H1 (cell line): Measurements from ENCODE around the gene POLG. TPM values are rescaled to one million over a fixed set of nuclear protein-coding genes. Genes with fewer than 3 reads are reported as not detected.

Experiments
- CTCF ChIA-PET: fragments of 300-600 bp; sonication (Branson Sonifier 250); formaldehyde crosslinking; loops from one replicate; lab custom pipeline; 2021; ENCODE audit not compliant: partially characterized antibody; lab: Charles Lee
- POLR2A ChIA-PET: fragments of 300-600 bp; sonication (Branson Sonifier 250); formaldehyde crosslinking; loops from one replicate; lab custom pipeline; 2021; ENCODE audit warnings: inconsistent platforms; ENCODE audit not compliant: partially characterized antibody; lab: Charles Lee
- DNase-seq, 2 experiments: peaks; one replicate each; pipeline versions ENCODE4 v3.0.0 to v3.0.0-alpha.2; 2010 to 2022; ENCODE audit warnings: low spot score in 2 of 2, low read depth in 1 of 2, mixed read lengths in 1 of 2
- FAIRE-seq: peaks from 2 replicates; lab custom pipeline; 2011; peaks lifted over from hg19 to GRCh38; lab: Jason Lieb, UNC
- H2AFZ ChIP-seq: 2 replicates; pipeline ENCODE4 v1.8.1; 2012; ENCODE audit warnings: low read length, inconsistent platforms
- H2AK5ac ChIP-seq: 2 replicates; pipeline ENCODE4 v1.6.1; 2013; ENCODE audit warnings: low read depth, low read length
- H2BK120ac ChIP-seq: replicated peaks from 2 replicates; pipeline ENCODE3; 2013; ENCODE audit warnings: low read depth, low read length, inconsistent platforms
- H2BK12ac ChIP-seq: 2 replicates; pipeline ENCODE4 v1.6.1; 2013; ENCODE audit warnings: low read depth, low read length
- H2BK15ac ChIP-seq: 2 replicates; pipeline ENCODE4 v1.6.1; 2013; ENCODE audit warnings: low read length
- H2BK20ac ChIP-seq: 2 replicates; pipeline ENCODE4 v1.6.1; 2013; ENCODE audit warnings: low read length
- H2BK5ac ChIP-seq: 2 replicates; pipeline ENCODE4 v1.6.1; 2013; ENCODE audit warnings: low read depth, low read length
- H3K14ac ChIP-seq: 2 replicates; pipeline ENCODE4 v1.6.1; 2013; ENCODE audit warnings: inconsistent platforms; ENCODE audit not compliant: insufficient read length
- H3K18ac ChIP-seq: 2 replicates; pipeline ENCODE4 v1.6.1; 2013; ENCODE audit warnings: low read length; ENCODE audit errors: extremely low read depth
- H3K23ac ChIP-seq: 2 replicates; pipeline ENCODE4 v1.6.1; 2013; ENCODE audit warnings: inconsistent platforms; ENCODE audit not compliant: insufficient read length
- H3K23me2 ChIP-seq: 2 replicates; pipeline ENCODE4 v1.6.1; 2013; ENCODE audit warnings: low read depth, low read length
- H3K27ac ChIP-seq: 2 replicates; pipeline ENCODE4 v1.6.1; 2011; ENCODE audit warnings: low read depth, low read length, inconsistent platforms
- H3K27me3 ChIP-seq, 4 experiments: replicated peaks in 1 of 4; 1 replicate in 1 of 4; 2 replicates in 3 of 4; pipeline versions ENCODE4 v1.6.1 to v1.8.1; 2011 to 2013; ENCODE audit warnings: low read length in 3 of 4, mild to moderate bottlenecking in 3 of 4, inconsistent platforms in 2 of 4, mixed read lengths in 2 of 4, moderate library complexity in 1 of 4; ENCODE audit not compliant: control insufficient read depth in 3 of 4, insufficient read depth in 3 of 4; ENCODE audit errors: extremely low read depth in 1 of 4
- H3K36me3 ChIP-seq, 4 experiments: 2 replicates each; pipeline versions ENCODE4 v1.6.1 to v1.8.1; 2011 to 2013; ENCODE audit warnings: mild to moderate bottlenecking in 4 of 4, low read length in 3 of 4, moderate library complexity in 2 of 4, control low read depth in 1 of 4, inconsistent platforms in 1 of 4; ENCODE audit not compliant: insufficient read depth in 4 of 4, control insufficient read depth in 2 of 4
- H3K4ac ChIP-seq: replicated peaks from 2 replicates; pipeline ENCODE3; 2013; ENCODE audit warnings: low read length, low read depth, mixed read lengths, inconsistent platforms; ENCODE audit not compliant: insufficient read length
- H3K4me1 ChIP-seq, 4 experiments: replicated peaks in 1 of 4; 1 replicate in 1 of 4; 2 replicates in 3 of 4; pipeline versions ENCODE4 v1.6.1 to v1.8.1; 2011 to 2013; ENCODE audit warnings: low read length in 3 of 4, inconsistent platforms in 2 of 4, mixed read lengths in 1 of 4; ENCODE audit not compliant: insufficient read depth in 4 of 4, control insufficient read depth in 3 of 4
- H3K4me2 ChIP-seq, 2 experiments: 2 replicates each; pipeline versions ENCODE4 v1.6.1 to v1.8.1; 2011 to 2013; ENCODE audit warnings: low read depth in 2 of 2, low read length in 2 of 2, control low read depth in 1 of 2, inconsistent platforms in 1 of 2, mild to moderate bottlenecking in 1 of 2; ENCODE audit not compliant: insufficient read depth in 1 of 2
- H3K4me3 ChIP-seq, 4 experiments: fragments of 200-600, 300-600 bp in 1 of 4; sonication (generic), shearing (Covaris generic), sonication (Bioruptor Twin) in 1 of 4; 2 replicates each; pipeline versions ENCODE4 v1.5.1 to v1.8.1; 2011 to 2016; ENCODE audit warnings: low read length in 4 of 4, low read depth in 3 of 4, control low read depth in 2 of 4, inconsistent platforms in 2 of 4, mild to moderate bottlenecking in 2 of 4, mixed read lengths in 1 of 4, moderate library complexity in 1 of 4; ENCODE audit not compliant: insufficient read depth in 2 of 4; ENCODE audit errors: extremely low read depth in 1 of 4
- H3K56ac ChIP-seq: replicated peaks from 2 replicates; pipeline ENCODE3; 2013; ENCODE audit warnings: low read depth, mild to moderate bottlenecking, mixed read lengths, low read length, inconsistent platforms; ENCODE audit not compliant: insufficient read length
- H3K79me1 ChIP-seq: 2 replicates; pipeline ENCODE4 v1.6.1; 2013; ENCODE audit warnings: low read depth, low read length, control low read depth
- H3K79me2 ChIP-seq, 2 experiments: 2 replicates each; pipeline versions ENCODE4 v1.6.1 to v1.8.1; 2012 to 2013; ENCODE audit warnings: low read length in 2 of 2, mild to moderate bottlenecking in 2 of 2, inconsistent platforms in 1 of 2; ENCODE audit not compliant: insufficient read depth in 2 of 2, control insufficient read depth in 1 of 2
- H3K9ac ChIP-seq, 4 experiments: replicated peaks in 1 of 4; 1 replicate in 1 of 4; 2 replicates in 3 of 4; pipeline versions ENCODE4 v1.6.1 to v1.8.1; 2011 to 2013; ENCODE audit warnings: low read depth in 3 of 4, low read length in 3 of 4, control low read depth in 2 of 4, mild to moderate bottlenecking in 2 of 4, moderate library complexity in 2 of 4, inconsistent platforms in 1 of 4; ENCODE audit errors: extremely low read depth in 1 of 4
- H3K9me3 ChIP-seq, 2 experiments: 2 replicates each; pipeline versions ENCODE4 v1.6.1 to v1.8.1; 2012 to 2013; ENCODE audit warnings: mild to moderate bottlenecking in 2 of 2, moderate library complexity in 2 of 2, control low read depth in 1 of 2, inconsistent platforms in 1 of 2, low read depth in 1 of 2, low read length in 1 of 2, mixed read lengths in 1 of 2; ENCODE audit not compliant: insufficient read depth in 2 of 2
- H4K20me1 ChIP-seq, 2 experiments: replicated peaks in 1 of 2; 2 replicates each; pipeline versions ENCODE3 to v1.8.1; 2011 to 2013; ENCODE audit warnings: inconsistent platforms in 2 of 2, low read length in 2 of 2, mild to moderate bottlenecking in 1 of 2; ENCODE audit not compliant: insufficient read depth in 2 of 2, control insufficient read depth in 1 of 2
- H4K5ac ChIP-seq: 2 replicates; pipeline ENCODE4 v1.6.1; 2013; ENCODE audit warnings: low read length, low read depth, mixed read lengths, inconsistent platforms; ENCODE audit not compliant: insufficient read length
- H4K8ac ChIP-seq: 2 replicates; pipeline ENCODE4 v1.8.0; 2013; ENCODE audit warnings: mild to moderate bottlenecking, moderate library complexity, low read length, inconsistent platforms; ENCODE audit not compliant: insufficient read depth; ENCODE audit errors: extremely low read depth
- H4K91ac ChIP-seq: replicated peaks from 2 replicates; pipeline ENCODE3; 2013; ENCODE audit warnings: low read length, mixed read lengths, inconsistent platforms; ENCODE audit not compliant: insufficient read length
- BCL11A ChIP-seq, 2 experiments: IDR thresholded peaks; one replicate each; pipeline ENCODE4 v1.6.1; 2011; ENCODE audit warnings: low read depth in 2 of 2, low read length in 2 of 2, mild to moderate bottlenecking in 2 of 2
- JUN ChIP-seq: IDR thresholded peaks from 2 replicates; pipeline ENCODE4 v1.6.1; 2011; ENCODE audit warnings: low read depth, mild to moderate bottlenecking, improper control_type of control experiment, low read length
- JUND ChIP-seq: IDR thresholded peaks from 2 replicates; pipeline ENCODE4 v1.6.1; 2011; ENCODE audit warnings: mild to moderate bottlenecking, improper control_type of control experiment, low read length
- POU5F1 ChIP-seq: IDR thresholded peaks from 2 replicates; pipeline ENCODE4 v1.6.1; 2011; ENCODE audit warnings: low read depth, mild to moderate bottlenecking, low read length, moderate library complexity
- WGBS, 2 experiments: shearing (Covaris generic) in 1 of 2; methylation state at CpG; one replicate each; pipeline versions ENCODE4 v1.1.6 to v1.1.7; 2013 to 2015; ENCODE audit warnings: low lambda C conversion rate in 2 of 2, mixed read lengths in 2 of 2, inconsistent platforms in 1 of 2, low coverage in 1 of 2, missing lambda C conversion rate in 1 of 2; ENCODE audit not compliant: insufficient replicate concordance in 2 of 2, insufficient coverage in 1 of 2, insufficient read length in 1 of 2; ENCODE audit errors: extremely low coverage in 1 of 2, missing lambda C conversion rate in 1 of 2; 5-methylcytosine and 5-hydroxymethylcytosine counted together
- polyA plus RNA-seq, 7 experiments: library from polyadenylated mRNA; depleted of rRNA in 3 of 7; stranded (reverse) in 5 of 7; unstranded in 2 of 7; fragments of >200 nt in 5 of 7; fragments of 200-250 nt in 2 of 7; gene quantifications; 1 replicate in 5 of 7; 2 replicates in 1 of 7; 4 replicates in 1 of 7; pipeline versions ENCODE4 v1.2.1 to v1.2.3, GENCODE V29; 2011 to 2013; ENCODE audit warnings: missing spikeins in 2 of 7, mixed read lengths in 2 of 7
- total RNA-seq: library from RNA; stranded (reverse); fragmentation: NEBNext Ultra II Directional; extraction: Animal tissue kit (Norgen Biotek cat#: 25700); gene quantifications from 2 replicates; pipeline ENCODE4 v1.2.1, GENCODE V29; 2021

POLG gene
- total and polyA plus RNA-seq, 2 of the 8 experiments (the other 6 are each of a cell fraction or from before 2014, with no cell fraction given) = 14.8 to 52.3 TPM

- Histone ChIP-seq H3K27ac (no peak overlapping the region), H2AK5ac (no peak overlapping the region), H3K4ac (no peak overlapping the region), H4K8ac (no peak overlapping the region), H2BK15ac (no peak overlapping the region), H4K5ac (no peak overlapping the region), H2BK20ac (no peak overlapping the region), H3K36me3 (peaks cover 53 to 66% (median 62%) of the 10 kb centered on the region in 4 experiments), H4K20me1 (peaks cover 6 to 29% of the 10 kb centered on the region in 2 experiments), H3K9ac (no peak overlapping the region), H4K91ac (no peak overlapping the region), H3K9me3 (no peaks in the 10 kb centered on the region), H3K79me1 (peaks cover 8% of the 10 kb centered on the region), H3K27me3 (no peaks in the 10 kb centered on the region; a peak in 1 of 7 replicates), H3K23ac (no peak overlapping the region), H2AFZ (no peak overlapping the region), H3K4me3 (no peak overlapping the region), H3K56ac (no peak overlapping the region), H3K18ac (no peak overlapping the region), H2BK120ac (no peak overlapping the region), H3K4me1 (peaks cover 0 to 16% (median 3%) of the 10 kb centered on the region in 4 experiments; a peak in 4 of 7 replicates), H2BK12ac (no peak overlapping the region), H3K23me2 (peaks cover 9% of the 10 kb centered on the region), H3K79me2 (peaks cover 0 to 21% of the 10 kb centered on the region in 2 experiments; a peak in 2 of 4 replicates), H3K4me2 (no peak overlapping the region; a peak in 1 of 4 replicates), H2BK5ac (no peak overlapping the region), H3K14ac (no peak overlapping the region)
- WGBS, 2 experiments = 83% methylated on average over 7 of the region's 7 CpGs; no CpG with 5 or more reads in 1 of the 2 experiments
- ChIA-PET CTCF (interaction anchor here (0.7 to 6.3 kb wide), 9 partner anchors 10 to 164 kb away, joined by 3 to 54 read pairs (median 3); no protein-coding TSS in a partner anchor), POLR2A (interaction anchor here (0.9 to 20.0 kb wide), 2 partner anchors 11 to 17 kb away, joined by 3 to 250 read pairs; no protein-coding TSS in a partner anchor)
- DNase-seq (no peak), FAIRE-seq (no peak)
- TF ChIP-seq BCL11A (IDR thresholded peaks at IDR 0.05; ENCODE audit: low read depth in 2 of 2, low read length in 2 of 2) (no peak), JUN (no peak), POU5F1 (no peak), JUND (no peak)
Measured at GRCh38 chr15:89330881-89331595, 3.6 kb downstream of the POLG start.
